T47D (cell line): Measurements from ENCODE around the gene AGBL1.

ENCODE experiments used
- DNase-seq, 2 experiments: peaks; one replicate each; pipeline versions ENCODE4 v3.0.0 to v3.0.0-alpha.2; 2011 to 2012; ENCODE audit warnings: low read depth in 1 of 2, low spot score in 1 of 2
- JUND ChIP-seq: IDR thresholded peaks from 2 replicates; pipeline ENCODE4 v1.6.1; 2012; ENCODE audit warnings: low read depth
- in situ Hi-C: cut with HindIII; loops from 2 replicates; pipeline ENCODE4 v1.10.0; 2016; ENCODE audit warnings: low sequenced_read_pairs, low pct_unique_long_range_greater_than_20kb

Gene AGBL1

GRCh38 chr15:86201313-86202008 is 121.8 kb downstream of the AGBL1 start:
- in situ Hi-C loops, result no loop called here
- TF ChIP-seq JUND, result no peak
- DNase-seq, result no peak

GRCh38 chr15:86203462-86203861 is 123.8 kb downstream of the AGBL1 start:
- TF ChIP-seq JUND, result no peak
- no peak for DNase-seq
- in situ Hi-C loops, result no loop called here

- in situ Hi-C loops, result no loop called here
- DNase-seq, result no peak
- no peak for TF ChIP-seq JUND
Measured at GRCh38 chr15:86205096-86205495, 125.4 kb downstream of the AGBL1 start.

- in situ Hi-C loops, result no loop called here
Measured at GRCh38 chr15:86213420-86213819, 133.7 kb downstream of the AGBL1 start.

GRCh38 chr15:86213888-86214287 is 134.2 kb downstream of the AGBL1 start:
- TF ChIP-seq JUND, result no peak
- in situ Hi-C loops, result no loop called here

More at GRCh38 chr15:86213420-86213819, 133.7 kb downstream of the AGBL1 start:
- TF ChIP-seq JUND, result no peak
- no peak for DNase-seq

GRCh38 chr15:86221119-86221518 is 141.4 kb downstream of the AGBL1 start:
- DNase-seq, result no peak
- in situ Hi-C loops, result no loop called here
- TF ChIP-seq JUND, result no peak

More at GRCh38 chr15:86213888-86214287, 134.2 kb downstream of the AGBL1 start:
- no peak for DNase-seq

GRCh38 chr15:86229306-86229705 is 149.6 kb downstream of the AGBL1 start:
- TF ChIP-seq JUND, result no peak
- DNase-seq, result no peak
- in situ Hi-C loops, result no loop called here

- DNase-seq, result no peak
- TF ChIP-seq JUND, result no peak
- in situ Hi-C loops, result no loop called here
Measured at GRCh38 chr15:86229936-86230335, 150.3 kb downstream of the AGBL1 start.

- no peak for TF ChIP-seq JUND
- in situ Hi-C loops, result no loop called here
- peak; percentile 21 to 50 for DNase-seq
Measured at GRCh38 chr15:86231864-86232721, 152.4 kb downstream of the AGBL1 start.

- no peak for TF ChIP-seq JUND
Measured at GRCh38 chr15:86235667-86236066, 156.0 kb downstream of the AGBL1 start.

GRCh38 chr15:86236356-86237110 is 156.9 kb downstream of the AGBL1 start:
- TF ChIP-seq JUND, result no peak
- no peak for DNase-seq
- in situ Hi-C loops, result no loop called here

More at GRCh38 chr15:86235667-86236066, 156.0 kb downstream of the AGBL1 start:
- DNase-seq, result no peak
- in situ Hi-C loops, result no loop called here

GRCh38 chr15:86237111-86237500 is 157.4 kb downstream of the AGBL1 start:
- DNase-seq, result no peak
- no peak for TF ChIP-seq JUND
- in situ Hi-C loops, result no loop called here
